Retinal pigment epithelial cell (primary cell): ENCODE measurements around the gene SLC24A4.

Source experiments
- DNase-seq: peaks from one replicate; pipeline ENCODE4 v3.0.0-alpha.2; 2010; ENCODE audit warnings: low read depth
- H3K4me3 ChIP-seq: 2 replicates; pipeline ENCODE4 v1.5.1; 2011; ENCODE audit warnings: mild to moderate bottlenecking, low read length, control low read depth, moderate library complexity
- TF ChIP-seq, protein P1 (sequence below): conservative IDR thresholded peaks from 2 replicates; pipeline ENCODE4 v1.5.1; 2011; ENCODE audit warnings: low read depth, low read length, control low read depth, inconsistent platforms

SLC24A4 gene

DNA sequence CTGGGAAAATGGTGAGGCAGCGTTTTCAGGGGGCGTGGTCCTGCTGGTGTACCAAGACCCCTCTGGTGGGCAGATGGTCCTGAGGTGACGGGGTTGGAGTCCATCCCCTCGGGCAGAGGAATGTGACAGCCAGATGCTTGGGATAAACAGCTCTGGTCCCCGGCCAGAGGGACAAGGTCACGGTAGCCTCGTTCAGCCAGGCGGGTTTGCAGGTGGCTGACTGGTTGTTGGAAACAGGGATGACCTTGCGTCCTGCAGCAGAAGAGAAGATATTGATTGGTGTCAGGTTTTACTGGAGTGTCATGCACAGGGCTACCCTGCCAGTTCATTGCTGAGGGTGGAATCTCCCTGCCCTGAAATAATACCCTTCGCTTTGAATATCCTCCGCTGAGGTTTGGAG is 43.3 kb downstream of the SLC24A4 start:
- no peak overlapping the region for H3K4me3 ChIP-seq
- TF ChIP-seq, protein P1, sequence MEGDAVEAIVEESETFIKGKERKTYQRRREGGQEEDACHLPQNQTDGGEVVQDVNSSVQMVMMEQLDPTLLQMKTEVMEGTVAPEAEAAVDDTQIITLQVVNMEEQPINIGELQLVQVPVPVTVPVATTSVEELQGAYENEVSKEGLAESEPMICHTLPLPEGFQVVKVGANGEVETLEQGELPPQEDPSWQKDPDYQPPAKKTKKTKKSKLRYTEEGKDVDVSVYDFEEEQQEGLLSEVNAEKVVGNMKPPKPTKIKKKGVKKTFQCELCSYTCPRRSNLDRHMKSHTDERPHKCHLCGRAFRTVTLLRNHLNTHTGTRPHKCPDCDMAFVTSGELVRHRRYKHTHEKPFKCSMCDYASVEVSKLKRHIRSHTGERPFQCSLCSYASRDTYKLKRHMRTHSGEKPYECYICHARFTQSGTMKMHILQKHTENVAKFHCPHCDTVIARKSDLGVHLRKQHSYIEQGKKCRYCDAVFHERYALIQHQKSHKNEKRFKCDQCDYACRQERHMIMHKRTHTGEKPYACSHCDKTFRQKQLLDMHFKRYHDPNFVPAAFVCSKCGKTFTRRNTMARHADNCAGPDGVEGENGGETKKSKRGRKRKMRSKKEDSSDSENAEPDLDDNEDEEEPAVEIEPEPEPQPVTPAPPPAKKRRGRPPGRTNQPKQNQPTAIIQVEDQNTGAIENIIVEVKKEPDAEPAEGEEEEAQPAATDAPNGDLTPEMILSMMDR = no peak
- DNase-seq = no peak

DNA sequence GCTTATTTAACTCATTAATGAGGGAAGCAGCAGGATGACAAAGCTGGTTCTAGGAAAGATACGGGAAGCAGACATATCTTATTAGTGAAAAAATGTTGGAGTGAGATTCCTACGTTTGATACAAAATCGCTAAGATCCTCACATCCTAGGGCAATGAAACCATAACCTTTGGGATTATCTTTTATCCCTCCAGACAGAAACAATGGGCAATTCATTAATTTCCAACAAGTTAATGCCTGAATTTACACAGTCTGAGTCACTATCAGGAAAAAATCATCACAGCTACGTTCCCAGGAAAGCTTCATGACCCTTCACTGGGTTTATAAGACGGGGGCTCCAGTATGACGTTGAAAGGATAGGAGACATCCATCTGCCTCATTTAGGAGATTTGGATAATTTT is 45.0 kb downstream of the SLC24A4 start:
- peak; percentile 42 for DNase-seq
- TF ChIP-seq, protein P1 = no peak
- H3K4me3 ChIP-seq = no peak overlapping the region

DNA sequence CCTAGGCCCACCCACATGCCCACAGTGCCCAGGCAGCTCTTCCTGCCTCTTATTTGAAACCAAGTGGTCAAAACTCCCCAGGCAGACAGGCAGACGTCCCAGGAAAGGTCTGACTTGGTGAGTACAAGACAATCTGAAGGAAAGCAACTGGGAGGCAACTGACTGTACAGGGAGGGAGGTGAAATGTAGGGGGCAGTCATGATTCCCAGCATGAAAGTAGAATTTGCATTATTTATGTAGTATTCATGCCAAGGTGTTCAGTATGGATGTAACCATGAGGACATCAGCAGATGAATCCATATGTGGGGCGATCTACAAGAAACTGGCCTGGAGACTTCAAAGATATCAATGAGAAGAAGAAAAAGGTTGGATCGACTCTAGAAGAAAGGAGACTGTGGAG is 46.1 kb downstream of the SLC24A4 start:
- H3K4me3 ChIP-seq = no peak overlapping the region
- TF ChIP-seq, protein P1 = no peak
- DNase-seq = no peak

DNA sequence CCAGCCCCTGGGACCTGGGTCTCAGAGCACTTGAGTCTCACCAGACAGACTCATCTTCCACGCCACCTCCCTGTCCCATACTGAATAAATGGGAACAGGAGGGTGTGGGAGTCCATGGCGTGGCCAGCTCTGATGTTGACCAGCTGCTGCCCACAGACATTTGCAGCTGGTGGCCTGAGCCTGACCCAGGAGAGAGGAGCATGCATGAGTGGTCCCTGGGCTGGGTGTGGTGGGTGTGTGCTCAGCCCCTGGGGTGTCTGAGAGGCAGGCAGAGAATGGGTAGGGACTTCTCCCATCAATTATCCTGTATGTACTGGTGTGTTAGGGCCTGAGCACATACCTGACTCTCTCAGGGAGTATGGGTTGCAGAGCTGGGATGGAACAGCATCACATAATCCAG is 49.3 kb downstream of the SLC24A4 start:
- H3K4me3 ChIP-seq = no peak overlapping the region
- DNase-seq = no peak
- TF ChIP-seq, protein P1 = no peak

DNA sequence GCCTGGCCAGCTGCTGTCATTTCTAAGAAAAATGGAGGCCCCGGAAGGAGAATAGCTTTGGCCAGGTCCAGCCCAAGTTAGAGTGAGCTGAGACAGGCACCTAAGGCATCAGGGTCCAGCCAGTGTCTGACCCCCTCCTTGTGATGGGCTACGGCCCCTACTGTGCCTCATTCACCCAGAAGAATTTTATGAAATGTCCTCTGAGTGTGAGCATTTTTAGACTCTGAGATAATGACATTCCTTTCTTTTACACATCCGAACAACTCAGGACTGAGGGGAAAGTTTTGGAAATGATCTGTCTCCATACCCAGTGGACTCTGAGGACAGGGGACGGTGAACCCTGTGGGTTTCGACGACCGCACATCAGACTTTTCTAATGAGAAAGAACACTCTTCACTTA is 50.4 kb downstream of the SLC24A4 start:
- TF ChIP-seq, protein P1 = no peak
- no peak for DNase-seq
- H3K4me3 ChIP-seq = no peak overlapping the region

DNA sequence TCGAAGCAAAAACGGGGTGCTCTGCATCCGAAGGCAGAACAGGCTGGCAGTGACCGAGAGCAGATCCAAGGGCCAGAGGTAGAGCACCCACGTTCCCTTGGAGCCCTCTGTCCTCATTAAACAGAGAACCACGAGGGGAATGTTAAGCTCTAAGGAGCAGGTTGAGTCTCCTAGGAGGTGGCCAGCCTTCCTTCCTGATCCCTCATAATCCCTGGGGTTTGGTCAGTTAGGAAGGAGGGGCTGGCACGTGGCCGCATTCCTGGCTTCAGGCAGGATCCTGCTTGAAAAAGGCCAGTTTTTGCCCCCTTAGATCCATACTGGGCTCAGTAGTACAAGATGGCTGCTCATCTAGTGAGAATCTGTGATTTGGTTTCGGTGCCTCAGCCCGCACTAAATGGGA is 57.2 kb downstream of the SLC24A4 start:
- H3K4me3 ChIP-seq = no peak overlapping the region
- TF ChIP-seq, protein P1 = no peak
- peak; percentile 77 for DNase-seq

DNA sequence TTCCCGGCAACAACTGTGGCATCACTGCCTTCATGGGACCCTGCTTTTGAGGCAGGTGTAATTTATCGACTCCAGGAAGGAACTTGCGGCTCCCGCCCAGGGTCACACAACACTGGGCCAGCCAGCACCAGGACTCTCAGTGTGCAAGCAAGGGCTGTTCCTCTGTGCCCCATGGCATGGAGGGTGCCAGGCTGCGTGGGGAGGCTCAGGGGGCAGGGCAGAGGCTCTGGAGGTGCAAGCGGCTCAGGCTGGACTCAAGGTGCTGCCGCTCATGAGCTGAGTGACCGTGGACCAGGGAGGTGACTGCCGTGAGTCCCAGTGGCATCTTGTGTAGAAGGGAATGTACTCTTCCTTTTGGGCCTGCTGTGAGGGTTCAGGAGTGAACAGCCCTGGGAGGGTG is 57.6 kb downstream of the SLC24A4 start:
- no peak overlapping the region for H3K4me3 ChIP-seq
- DNase-seq = no peak
- TF ChIP-seq, protein P1 = no peak
